RWPE1 (cell line): ENCODE results near the gene CCBE1.

ENCODE experiments used
- CTCF ChIA-PET: fragments of 350-600 bp; sonication (Branson Sonifier 250); formaldehyde crosslinking; extraction: SDS; loops from one replicate; lab custom pipeline; 2021; lab: Yijun Ruan, JAX
- POLR2A ChIA-PET: fragments of 400-600 bp; formaldehyde crosslinking; extraction: SDS; loops from one replicate; lab custom pipeline; 2020; ENCODE audit warnings: antibody characterized with exemption; ENCODE audit not compliant: low non-redundant PET; lab: Yijun Ruan, JAX
- DNase-seq: peaks from one replicate; pipeline ENCODE4 v3.0.0; 2012; ENCODE audit warnings: low spot score
- H3K27ac ChIP-seq: fragments of 450-650 bp; 2 replicates; pipeline ENCODE4 v1.5.1; 2017
- CTCF ChIP-seq: fragments of 450-650 bp; conservative IDR thresholded peaks from 2 replicates; pipeline ENCODE4 v1.5.1; 2017; ENCODE audit warnings: low read depth, mild to moderate bottlenecking

CCBE1 gene

GRCh38 chr18:59681521-59682004, 15.7 kb downstream of the CCBE1 start:
- DNase-seq = no peak
- TF ChIP-seq CTCF = no peak
- CTCF ChIA-PET = interaction anchor here (1.7 kb wide), 1 partner anchor 15 kb away, joined by 4 read pairs; the partner anchor contains the start of gene CCBE1
- POLR2A ChIA-PET = no interaction called here
- H3K27ac ChIP-seq = no peak overlapping the region

GRCh38 chr18:59681051-59681450, 16.2 kb downstream of the CCBE1 start:
- DNase-seq = no peak
- H3K27ac ChIP-seq = no peak overlapping the region
- TF ChIP-seq CTCF = no peak
- CTCF ChIA-PET = no interaction called here
- POLR2A ChIA-PET = interaction anchor here (0.7 kb wide), 1 partner anchor 220 kb away, joined by 6 read pairs; no protein-coding TSS in a partner anchor

- no peak for DNase-seq
- CTCF ChIA-PET = interaction anchor here (0.5 kb wide), 1 partner anchor 215 kb away, joined by 4 read pairs; no protein-coding TSS in a partner anchor
- TF ChIP-seq CTCF = no peak
- POLR2A ChIA-PET = no interaction called here
- H3K27ac ChIP-seq = no peak overlapping the region
These were observed 21.9 kb downstream of the CCBE1 start for GRCh38 chr18:59675346-59675745.

- no peak for DNase-seq
- no peak for TF ChIP-seq CTCF
- H3K27ac ChIP-seq = no peak overlapping the region
- POLR2A ChIA-PET = no interaction called here
- CTCF ChIA-PET = interaction anchor here (0.5 kb wide), 1 partner anchor 214 kb away, joined by 4 read pairs; no protein-coding TSS in a partner anchor
These were observed 22.3 kb downstream of the CCBE1 start for GRCh38 chr18:59674903-59675270.

GRCh38 chr18:59674186-59674902, 22.9 kb downstream of the CCBE1 start:
- ChIA-PET POLR2A (no interaction called here), CTCF (no interaction called here)
- no peak for DNase-seq
- H3K27ac ChIP-seq = no peak overlapping the region
- no peak for TF ChIP-seq CTCF

- ChIA-PET POLR2A (no interaction called here), CTCF (interaction anchor here (0.6 kb wide), 4 partner anchors 25 to 499 kb away, joined by 3 to 7 read pairs (median 3); no protein-coding TSS in a partner anchor)
- no peak overlapping the region for H3K27ac ChIP-seq
- DNase-seq = no peak
- no peak for TF ChIP-seq CTCF
These were observed 24.9 kb downstream of the CCBE1 start for GRCh38 chr18:59672235-59672711.
